Activated CD4-positive, alpha-beta T cell treated with anti-CD3 and anti-CD28 coated beads, Interleukin-2, amount 50 U/mL, for 16 hours (primary cell): ENCODE data around the gene LMNTD2.

Experiments
- DNase-seq: peaks from one replicate; pipeline ENCODE4 v3.0.0-alpha.2; 2020

The LMNTD2 gene

GRCh38 chr11:567011-567628 lies 6.6 kb upstream of the LMNTD2 start:
- no peak for DNase-seq

GRCh38 chr11:565921-566509 lies 5.5 kb upstream of the LMNTD2 start:
- no peak for DNase-seq

- DNase-seq: no peak
Measured at GRCh38 chr11:563812-564578, 3.5 kb upstream of the LMNTD2 start.

- DNase-seq: no peak
Measured at GRCh38 chr11:563066-563811, 2.7 kb upstream of the LMNTD2 start.

- no peak for DNase-seq
Measured at GRCh38 chr11:562046-562645, 1.6 kb upstream of the LMNTD2 start.

- DNase-seq: no peak
Measured at GRCh38 chr11:561148-562003, 838 bp upstream of the LMNTD2 start.

GRCh38 chr11:559712-560304 lies 730 bp downstream of the LMNTD2 start:
- no peak for DNase-seq

- DNase-seq: no peak
Measured at GRCh38 chr11:559020-559620, 1.4 kb downstream of the LMNTD2 start.

GRCh38 chr11:558503-558902 lies 2.0 kb downstream of the LMNTD2 start:
- no peak for DNase-seq

- no peak for DNase-seq
Measured at GRCh38 chr11:557328-558132, 3.0 kb downstream of the LMNTD2 start.

GRCh38 chr11:556662-557256 lies 3.8 kb downstream of the LMNTD2 start:
- DNase-seq: no peak

- no peak for DNase-seq
Measured at GRCh38 chr11:555780-556661, 4.5 kb downstream of the LMNTD2 start.

GRCh38 chr11:555227-555779 lies 5.2 kb downstream of the LMNTD2 start:
- no peak for DNase-seq

- DNase-seq: peak; percentile 70
Measured at GRCh38 chr11:554428-555226, 5.9 kb downstream of the LMNTD2 start.

GRCh38 chr11:553988-554340 lies 6.6 kb downstream of the LMNTD2 start:
- no peak for DNase-seq

GRCh38 chr11:553083-553987 lies 7.2 kb downstream of the LMNTD2 start:
- DNase-seq: no peak

- no peak for DNase-seq
Measured at GRCh38 chr11:551596-551995, 8.9 kb downstream of the LMNTD2 start.
